OCI-LY7 (cell line): ENCODE measurements around the gene KRTAP25-1. TPM values are rescaled to one million over a fixed set of nuclear protein-coding genes. Genes with fewer than 3 reads are reported as not detected.
A peak's percentile ranks its signal among the peaks of the same experiment; 100 is the strongest.

Experiments
- BruUV-seq: library from RNA; stranded (reverse); fragments of 400-500 nt; replicated peaks from 2 replicates; lab custom pipeline; 2021; lab: Mats Ljungman, UMichigan
- CTCF ChIA-PET: fragments of 300-600 bp; sonication (Branson Sonifier 250); formaldehyde crosslinking; loops from one replicate; lab custom pipeline; 2022; ENCODE audit warnings: antibody characterized with exemption; ENCODE audit not compliant: unreplicated experiment; lab: Charles Lee
- POLR2A ChIA-PET: fragments of 300-600 bp; sonication (Branson Sonifier 250); formaldehyde crosslinking; loops from one replicate; lab custom pipeline; 2022; ENCODE audit warnings: antibody characterized with exemption; lab: Charles Lee
- DNase-seq: peaks from one replicate; pipeline ENCODE4 v3.0.0-alpha.2; 2015; ENCODE audit warnings: low spot score
- H2AFZ ChIP-seq: fragments of 200-600 bp; sonication (generic), shearing (Covaris generic); 2 replicates; pipeline ENCODE4 v1.6.1; 2014; ENCODE audit warnings: mild to moderate bottlenecking, antibody characterized with exemption, low read length, moderate library complexity
- H3K27ac ChIP-seq: fragments of 200-600 bp; sonication (generic); 2 replicates; pipeline ENCODE4 v1.5.1; 2014; ENCODE audit warnings: mixed run types, low read depth, mild to moderate bottlenecking, moderate library complexity, low read length, inconsistent platforms; ENCODE audit not compliant: poor library complexity, severe bottlenecking
- H3K36me3 ChIP-seq: fragments of 200-600 bp; sonication (generic); 2 replicates; pipeline ENCODE4 v1.6.1; 2014; ENCODE audit warnings: mild to moderate bottlenecking, antibody characterized with exemption, low read length, moderate library complexity, mixed read lengths; ENCODE audit not compliant: insufficient read depth
- H3K4me1 ChIP-seq: fragments of 200-600 bp; sonication (generic); 2 replicates; pipeline ENCODE4 v1.5.1; 2014; ENCODE audit warnings: mild to moderate bottlenecking, low read length; ENCODE audit not compliant: insufficient read depth, poor library complexity, severe bottlenecking
- H3K4me2 ChIP-seq: fragments of 200-600 bp; sonication (generic); 2 replicates; pipeline ENCODE4 v1.6.1; 2014; ENCODE audit warnings: mild to moderate bottlenecking, low read length
- H3K4me3 ChIP-seq: fragments of 200-600 bp; sonication (generic); 2 replicates; pipeline ENCODE4 v1.5.1; 2014; ENCODE audit warnings: mild to moderate bottlenecking, low read depth, low read length; ENCODE audit not compliant: poor library complexity, severe bottlenecking
- H3K79me2 ChIP-seq: fragments of 200-600 bp; sonication (generic); 2 replicates; pipeline ENCODE4 v1.6.1; 2016; ENCODE audit warnings: low read depth, mild to moderate bottlenecking, low read length, moderate library complexity, mixed read lengths; ENCODE audit not compliant: insufficient read depth
- H3K9me2 ChIP-seq: fragments of 200-600 bp; sonication (generic); 2 replicates; pipeline ENCODE4 v1.6.1; 2016; ENCODE audit warnings: mild to moderate bottlenecking, low read length, mixed read lengths; ENCODE audit not compliant: insufficient read depth
- H3K9me3 ChIP-seq: fragments of 200-600 bp; sonication (generic); 2 replicates; pipeline ENCODE4 v1.6.1; 2014; ENCODE audit warnings: mild to moderate bottlenecking, mixed run types, low read length, mixed read lengths
- H4K20me1 ChIP-seq: fragments of 200-600 bp; sonication (generic); 2 replicates; pipeline ENCODE4 v1.6.1; 2014; ENCODE audit warnings: mild to moderate bottlenecking, antibody characterized with exemption, low read length, moderate library complexity, mixed read lengths; ENCODE audit not compliant: insufficient read depth
- CTCF ChIP-seq: fragments of 200-600 bp; sonication (generic); conservative IDR thresholded peaks from 2 replicates; pipeline ENCODE4 v1.5.1; 2014; ENCODE audit warnings: mild to moderate bottlenecking, antibody characterized with exemption, low read length, moderate library complexity, mixed read lengths
- EZH2phosphoT487 ChIP-seq: fragments of 200-600 bp; sonication (generic); IDR thresholded peaks from 2 replicates; pipeline ENCODE4 v1.6.1; 2018; ENCODE audit warnings: low read depth, borderline replicate concordance, mild to moderate bottlenecking, mixed run types, antibody characterized with exemption, low read length, moderate library complexity, mixed read lengths
- intact Hi-C: fragments of 100-400 bp; cut with micrococcal nuclease; formaldehyde crosslinking; loops from one replicate; pipeline ENCODE4 v1.10.0; 2022; ENCODE audit not compliant: unreplicated experiment
- total RNA-seq, 2 experiments: library from RNA; depleted of rRNA in 1 of 2; stranded (reverse); fragments of >200 nt in 1 of 2; shearing (Covaris generic) in 1 of 2; gene quantifications; 2 replicates each; pipeline ENCODE4 v1.2.3, GENCODE V29; 2014 to 2022

The KRTAP25-1 gene
- total RNA-seq, 2 experiments from 2014 or later: not detected

GRCh38 chr21:30271156-30271555, 18.2 kb downstream of the KRTAP25-1 start:
- BruUV-seq: no TSS peak
- Histone ChIP-seq H3K27ac (no peak overlapping the region), H3K4me1 (no peaks in the 10 kb centered on the region), H3K9me2 (no peaks in the 10 kb centered on the region), H3K79me2 (no peaks in the 10 kb centered on the region), H3K4me2 (no peak overlapping the region), H3K36me3 (no peaks in the 10 kb centered on the region), H3K4me3 (no peak overlapping the region), H3K9me3 (no peaks in the 10 kb centered on the region), H2AFZ (no peak overlapping the region), H4K20me1 (no peaks in the 10 kb centered on the region)
- DNase-seq: no peak
- POLR2A ChIA-PET: no interaction called here
- no peak for TF ChIP-seq CTCF
- no peak for TF ChIP-seq EZH2phosphoT487
- intact Hi-C loops: no loop called here
- CTCF ChIA-PET: no interaction called here

- Histone ChIP-seq H3K36me3 (no peaks in the 10 kb centered on the region), H3K4me2 (no peak overlapping the region), H3K79me2 (no peaks in the 10 kb centered on the region), H3K27ac (no peak overlapping the region), H3K4me3 (no peak overlapping the region), H3K9me2 (no peaks in the 10 kb centered on the region), H2AFZ (no peak overlapping the region), H4K20me1 (no peaks in the 10 kb centered on the region), H3K4me1 (no peaks in the 10 kb centered on the region), H3K9me3 (no peaks in the 10 kb centered on the region)
- intact Hi-C loops: no loop called here
- no peak for DNase-seq
- CTCF ChIA-PET: no interaction called here
- POLR2A ChIA-PET: interaction anchor here (0.7 to 0.9 kb wide), 2 partner anchors 116 to 233 kb away, joined by 3 read pairs; no protein-coding TSS in a partner anchor
- no TSS peak for BruUV-seq
- TF ChIP-seq EZH2phosphoT487: no peak
- TF ChIP-seq CTCF: no peak
These were observed 19.3 kb downstream of the KRTAP25-1 start for GRCh38 chr21:30269803-30270530.

- intact Hi-C loops: no loop called here
- CTCF ChIA-PET: no interaction called here
These were observed 20.6 kb downstream of the KRTAP25-1 start for GRCh38 chr21:30268608-30269197.

More at GRCh38 chr21:30268608-30269197, 20.6 kb downstream of the KRTAP25-1 start:
- Histone ChIP-seq H3K79me2 (no peaks in the 10 kb centered on the region), H3K9me3 (no peaks in the 10 kb centered on the region), H4K20me1 (no peaks in the 10 kb centered on the region), H3K27ac (no peak overlapping the region), H3K9me2 (no peaks in the 10 kb centered on the region), H3K4me1 (no peaks in the 10 kb centered on the region), H3K36me3 (no peaks in the 10 kb centered on the region), H2AFZ (no peak overlapping the region), H3K4me2 (no peak overlapping the region), H3K4me3 (no peak overlapping the region)
- peak; percentile 8 for DNase-seq
- POLR2A ChIA-PET: interaction anchor here (0.7 kb wide), 2 partner anchors 16 to 636 kb away, joined by 3 read pairs; no protein-coding TSS in a partner anchor
- TF ChIP-seq EZH2phosphoT487: no peak
- TF ChIP-seq CTCF: peak; percentile 63
- BruUV-seq: no TSS peak
